ENCODE data around the gene METTL1. TPM values are rescaled to one million over a fixed set of nuclear protein-coding genes. Genes with fewer than 3 reads are reported as not detected.

The METTL1 gene
- total and polyA plus RNA-seq, 9 donors, result 5.7 to 48.6 (median 26.4) TPM

DNA sequence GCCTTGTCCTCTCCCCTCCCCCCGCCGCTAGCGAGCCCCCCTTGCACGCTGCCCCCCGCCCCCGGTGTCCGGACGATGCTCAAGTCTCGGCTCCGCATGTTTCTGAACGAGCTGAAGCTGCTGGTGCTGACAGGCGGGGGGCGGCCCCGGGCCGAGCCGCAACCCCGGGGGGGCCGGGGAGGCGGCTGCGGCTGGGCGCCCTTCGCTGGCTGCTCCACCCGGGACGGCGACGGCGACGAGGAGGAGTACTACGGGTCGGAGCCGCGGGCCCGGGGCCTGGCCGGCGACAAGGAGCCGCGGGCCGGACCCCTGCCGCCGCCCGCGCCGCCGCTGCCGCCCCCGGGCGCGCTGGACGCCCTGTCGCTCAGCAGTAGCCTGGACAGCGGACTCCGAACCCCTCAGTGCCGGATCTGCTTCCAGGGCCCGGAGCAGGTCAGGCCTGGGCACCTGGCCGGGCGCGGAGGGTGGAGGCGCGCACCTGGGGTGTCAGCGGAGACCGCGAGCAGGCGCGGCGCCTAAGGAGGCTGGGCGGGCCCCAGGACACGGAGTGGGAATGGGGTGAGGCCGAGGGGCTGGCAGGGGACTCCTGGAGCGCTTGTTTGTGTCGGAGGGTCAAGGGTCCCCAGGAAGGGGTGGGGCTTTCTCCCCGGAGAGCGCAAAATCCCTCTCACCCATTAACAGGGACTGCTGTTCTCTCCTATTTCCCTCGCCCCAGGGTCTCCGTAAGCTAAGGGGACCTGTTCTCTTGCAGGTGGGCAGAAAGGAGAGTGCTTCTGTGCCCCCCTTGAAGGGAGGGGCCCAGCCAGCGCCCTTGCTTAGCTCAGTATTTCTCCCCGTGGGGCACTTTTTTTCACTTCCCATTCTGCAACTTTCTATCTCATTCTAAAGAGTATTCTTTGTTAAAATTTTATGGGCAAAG is 16.2 kb downstream of the METTL1 start:
- peaks cover 0 to 10% of the 10 kb centered on the region in 2 donors for H3K9me3 ChIP-seq
- peak in 3 of 5 donors; percentile 55 to 59 (median 55) for DNase-seq
- no peaks in the 10 kb centered on the region for H3K27me3 ChIP-seq
- 2 to 4% (median 3%) methylated on average over 29 to 76 of the region's 76 CpGs for WGBS, 3 donors
- no peaks in the 10 kb centered on the region for H3K36me3 ChIP-seq
- TF ChIP-seq POLR2A (IDR thresholded peaks at IDR 0.05) (no peak), EP300 (IDR thresholded peaks at IDR 0.05) (no peak)
- TF ChIP-seq, protein P1, sequence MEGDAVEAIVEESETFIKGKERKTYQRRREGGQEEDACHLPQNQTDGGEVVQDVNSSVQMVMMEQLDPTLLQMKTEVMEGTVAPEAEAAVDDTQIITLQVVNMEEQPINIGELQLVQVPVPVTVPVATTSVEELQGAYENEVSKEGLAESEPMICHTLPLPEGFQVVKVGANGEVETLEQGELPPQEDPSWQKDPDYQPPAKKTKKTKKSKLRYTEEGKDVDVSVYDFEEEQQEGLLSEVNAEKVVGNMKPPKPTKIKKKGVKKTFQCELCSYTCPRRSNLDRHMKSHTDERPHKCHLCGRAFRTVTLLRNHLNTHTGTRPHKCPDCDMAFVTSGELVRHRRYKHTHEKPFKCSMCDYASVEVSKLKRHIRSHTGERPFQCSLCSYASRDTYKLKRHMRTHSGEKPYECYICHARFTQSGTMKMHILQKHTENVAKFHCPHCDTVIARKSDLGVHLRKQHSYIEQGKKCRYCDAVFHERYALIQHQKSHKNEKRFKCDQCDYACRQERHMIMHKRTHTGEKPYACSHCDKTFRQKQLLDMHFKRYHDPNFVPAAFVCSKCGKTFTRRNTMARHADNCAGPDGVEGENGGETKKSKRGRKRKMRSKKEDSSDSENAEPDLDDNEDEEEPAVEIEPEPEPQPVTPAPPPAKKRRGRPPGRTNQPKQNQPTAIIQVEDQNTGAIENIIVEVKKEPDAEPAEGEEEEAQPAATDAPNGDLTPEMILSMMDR (IDR thresholded peaks at IDR 0.05), result no peak
- intact Hi-C loops (cut with DNase I), result no loop called here
- H3K4me1 ChIP-seq (ENCODE audit: insufficient read depth), result peaks cover 9% of the 10 kb centered on the region
- peak overlapping the region in 1 of 2 donors; percentile 9 for H3K27ac ChIP-seq
- H3K4me3 ChIP-seq, result peak overlapping the region; percentile 69

DNA sequence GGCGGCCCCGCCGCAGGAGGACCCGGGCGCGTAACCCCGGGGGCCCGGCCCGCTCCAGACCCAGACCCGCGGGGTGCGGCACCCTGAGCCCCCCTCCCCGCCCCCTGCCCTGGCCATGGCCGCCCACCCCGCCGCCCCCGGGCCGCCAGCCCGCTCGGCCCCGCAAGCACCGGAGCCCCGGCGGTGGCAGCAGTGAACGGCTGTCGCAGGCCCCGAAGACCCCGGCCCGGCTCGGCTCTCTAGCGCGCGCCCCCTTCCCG is 16.8 kb downstream of the METTL1 start:
- no peaks in the 10 kb centered on the region for H3K27me3 ChIP-seq
- intact Hi-C loops (cut with DNase I), result no loop called here
- no peak for TF ChIP-seq EP300 (IDR thresholded peaks at IDR 0.05)
- no peak for TF ChIP-seq POLR2A (IDR thresholded peaks at IDR 0.05)
- TF ChIP-seq, protein P1 (IDR thresholded peaks at IDR 0.05), result no peak
- peaks cover 0 to 10% of the 10 kb centered on the region in 2 donors for H3K9me3 ChIP-seq
- peaks cover 9% of the 10 kb centered on the region for H3K4me1 ChIP-seq (ENCODE audit: insufficient read depth)
- peak overlapping the region in 1 of 2 donors; percentile 9 for H3K27ac ChIP-seq
- WGBS, 3 donors, result 0 to 1% methylated on average over 10 to 34 of the region's 34 CpGs; no CpG with 5 or more reads in 1 of the 3 donors
- peak in 2 of 5 donors; percentile 52 to 60 for DNase-seq
- no peaks in the 10 kb centered on the region for H3K36me3 ChIP-seq
- peak overlapping the region; percentile 69 for H3K4me3 ChIP-seq

DNA sequence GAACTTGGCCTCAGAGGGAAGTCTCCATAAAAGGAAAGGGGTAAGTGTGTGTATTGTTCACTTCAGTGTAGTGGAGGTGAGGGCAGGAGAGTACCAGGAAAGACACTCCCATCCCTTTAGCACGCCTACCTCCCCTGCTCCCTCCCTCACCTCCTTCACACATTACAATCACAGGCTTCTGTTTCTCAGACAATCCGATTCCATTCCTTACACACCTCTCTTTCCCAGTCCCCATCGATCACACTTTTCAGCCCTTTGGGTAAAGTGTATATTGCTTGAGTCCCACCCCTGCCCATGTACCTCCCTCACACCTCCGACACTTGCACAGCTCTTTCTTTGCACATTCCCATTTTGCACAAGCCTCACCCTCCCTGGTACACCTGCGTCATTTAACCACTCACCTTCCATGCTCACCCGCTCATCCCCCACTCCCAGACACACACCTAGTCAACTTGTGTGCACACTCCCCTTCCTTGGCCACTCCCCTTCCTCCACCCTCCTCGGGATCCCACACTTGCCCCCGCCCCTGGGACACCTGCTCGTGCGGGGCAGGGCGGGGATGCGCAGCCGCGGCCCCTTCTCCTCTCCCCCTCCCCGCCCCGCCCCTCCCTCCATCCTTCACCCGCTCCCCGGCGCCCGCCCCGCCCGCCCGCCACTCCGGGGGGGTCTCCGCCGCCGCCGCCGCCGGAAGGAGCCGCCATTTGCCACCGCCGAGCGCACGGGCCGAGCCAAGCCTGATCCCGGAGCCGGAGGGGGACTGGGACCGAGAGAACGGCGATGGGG is 17.3 kb downstream of the METTL1 start, which contains the start of gene MARCHF9:
MARCHF9 (plus strand) TSS at position 693 of the 783 bp plus-strand sequence. CDS start 426 bp downstream, outside the sequence.
- intact Hi-C loops (cut with DNase I), result no loop called here
- peak in 4 of 5 donors; percentile 54 to 64 (median 60) for DNase-seq
- 1 to 4% (median 2%) methylated on average over 18 to 38 of the region's 41 CpGs for WGBS, 3 donors
- peaks cover 9% of the 10 kb centered on the region for H3K4me1 ChIP-seq (ENCODE audit: insufficient read depth)
- H3K4me3 ChIP-seq, result peak within 1 kb of the TSS; percentile 69
- H3K9me3 ChIP-seq, result peaks cover 0 to 10% of the 10 kb centered on the region in 2 donors
- TF ChIP-seq POLR2A (IDR thresholded peaks at IDR 0.05), result no peak
- no peak for TF ChIP-seq EP300 (IDR thresholded peaks at IDR 0.05)
- TF ChIP-seq, protein P1 (IDR thresholded peaks at IDR 0.05), result no peak
- peak within 1 kb of the TSS in 1 of 2 donors; percentile 9 for H3K27ac ChIP-seq
- H3K27me3 ChIP-seq, result no peaks in the 10 kb centered on the region
- no peaks in the 10 kb centered on the region for H3K36me3 ChIP-seq

DNA sequence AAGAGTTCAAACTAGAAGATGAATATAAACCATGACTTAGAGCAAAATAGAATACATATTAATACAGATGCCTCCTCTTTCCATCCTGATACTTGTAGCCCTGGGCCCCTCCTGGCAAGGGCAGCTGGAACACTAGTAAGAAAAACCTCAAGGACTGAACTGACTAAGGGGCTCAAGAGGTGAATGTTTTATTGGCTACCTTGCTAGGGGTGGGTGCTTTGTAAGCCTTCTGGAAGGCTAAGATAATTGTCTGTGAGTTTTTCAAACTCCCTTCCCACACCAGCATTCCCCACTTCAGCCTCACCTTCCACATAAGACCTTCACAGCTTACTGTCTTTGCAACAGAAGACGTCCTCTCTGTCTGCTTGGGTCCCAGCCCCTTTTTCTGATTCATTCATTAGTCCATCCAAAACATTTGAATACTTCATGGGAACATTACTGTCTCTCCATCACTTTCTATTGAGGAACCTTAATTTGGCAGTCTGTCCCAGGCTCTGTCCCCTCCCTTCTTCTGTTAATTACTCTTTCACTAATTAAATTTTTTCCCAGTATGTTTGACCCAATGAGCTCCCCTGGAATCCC is 18.1 kb downstream of the METTL1 start:
- intact Hi-C loops (cut with DNase I), result no loop called here
- peaks cover 9% of the 10 kb centered on the region for H3K4me1 ChIP-seq (ENCODE audit: insufficient read depth)
- H3K27me3 ChIP-seq, result no peaks in the 10 kb centered on the region
- no peak overlapping the region for H3K4me3 ChIP-seq
- H3K36me3 ChIP-seq, result no peaks in the 10 kb centered on the region
- TF ChIP-seq EP300 (IDR thresholded peaks at IDR 0.05), result no peak
- TF ChIP-seq, protein P1 (IDR thresholded peaks at IDR 0.05), result no peak
- no peak overlapping the region for H3K27ac ChIP-seq
- DNase-seq, result no peak
- 12 to 23% (median 17%) methylated on average over 1 of the region's 1 CpG for WGBS, 3 donors
- H3K9me3 ChIP-seq, result peaks cover 0 to 10% of the 10 kb centered on the region in 2 donors

All from ovary (tissue), 9 donors.